ENCODE results near the gene USE1.

DNA sequence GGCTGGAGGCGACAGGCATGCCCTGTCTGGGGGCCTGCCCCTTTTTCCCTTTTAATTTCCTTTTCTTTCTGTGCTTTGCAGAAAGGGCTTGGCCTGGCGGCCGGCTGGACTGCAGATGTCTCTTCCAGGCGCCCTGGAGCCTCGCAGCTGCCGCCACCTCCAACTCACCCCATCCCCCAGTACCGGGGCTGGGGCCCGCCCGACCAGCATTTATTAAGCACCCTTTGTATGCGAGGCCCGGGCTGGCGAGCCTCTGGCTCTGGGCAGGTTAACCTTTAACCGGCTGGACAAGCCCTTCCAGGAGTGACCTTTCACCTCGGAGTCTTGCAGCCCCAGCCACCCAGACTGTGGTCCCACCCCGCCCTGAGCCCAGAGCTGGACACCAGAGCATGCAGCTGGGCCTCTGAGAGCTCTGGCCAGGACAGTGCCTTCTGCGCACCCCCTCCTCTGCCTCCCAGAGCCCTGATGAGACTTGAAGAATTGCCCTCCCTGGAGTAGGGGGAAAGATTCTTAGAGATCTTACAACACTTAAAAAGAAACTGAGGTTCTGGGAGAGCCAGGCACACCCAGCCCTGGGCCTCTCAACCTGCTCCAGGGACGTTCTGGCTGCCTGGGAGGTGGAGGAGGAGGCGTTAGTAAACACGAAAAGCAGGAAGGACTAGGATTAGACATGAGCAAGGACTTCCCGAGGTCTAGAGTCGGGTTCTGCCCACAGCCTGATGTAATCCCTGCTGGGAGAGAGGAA, 31.7 kb downstream of the USE1 start:
- TF ChIP-seq, protein P1, sequence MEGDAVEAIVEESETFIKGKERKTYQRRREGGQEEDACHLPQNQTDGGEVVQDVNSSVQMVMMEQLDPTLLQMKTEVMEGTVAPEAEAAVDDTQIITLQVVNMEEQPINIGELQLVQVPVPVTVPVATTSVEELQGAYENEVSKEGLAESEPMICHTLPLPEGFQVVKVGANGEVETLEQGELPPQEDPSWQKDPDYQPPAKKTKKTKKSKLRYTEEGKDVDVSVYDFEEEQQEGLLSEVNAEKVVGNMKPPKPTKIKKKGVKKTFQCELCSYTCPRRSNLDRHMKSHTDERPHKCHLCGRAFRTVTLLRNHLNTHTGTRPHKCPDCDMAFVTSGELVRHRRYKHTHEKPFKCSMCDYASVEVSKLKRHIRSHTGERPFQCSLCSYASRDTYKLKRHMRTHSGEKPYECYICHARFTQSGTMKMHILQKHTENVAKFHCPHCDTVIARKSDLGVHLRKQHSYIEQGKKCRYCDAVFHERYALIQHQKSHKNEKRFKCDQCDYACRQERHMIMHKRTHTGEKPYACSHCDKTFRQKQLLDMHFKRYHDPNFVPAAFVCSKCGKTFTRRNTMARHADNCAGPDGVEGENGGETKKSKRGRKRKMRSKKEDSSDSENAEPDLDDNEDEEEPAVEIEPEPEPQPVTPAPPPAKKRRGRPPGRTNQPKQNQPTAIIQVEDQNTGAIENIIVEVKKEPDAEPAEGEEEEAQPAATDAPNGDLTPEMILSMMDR (IDR thresholded peaks at IDR 0.05; ENCODE audit: insufficient read depth, low read length), result no peak
- TF ChIP-seq POLR2AphosphoS5 (IDR thresholded peaks at IDR 0.05; ENCODE audit: low read depth) (no peak), SPI1 (IDR thresholded peaks at IDR 0.05; ENCODE audit: borderline replicate concordance, low read depth) (no peak)
- TF ChIP-seq, protein P2, sequence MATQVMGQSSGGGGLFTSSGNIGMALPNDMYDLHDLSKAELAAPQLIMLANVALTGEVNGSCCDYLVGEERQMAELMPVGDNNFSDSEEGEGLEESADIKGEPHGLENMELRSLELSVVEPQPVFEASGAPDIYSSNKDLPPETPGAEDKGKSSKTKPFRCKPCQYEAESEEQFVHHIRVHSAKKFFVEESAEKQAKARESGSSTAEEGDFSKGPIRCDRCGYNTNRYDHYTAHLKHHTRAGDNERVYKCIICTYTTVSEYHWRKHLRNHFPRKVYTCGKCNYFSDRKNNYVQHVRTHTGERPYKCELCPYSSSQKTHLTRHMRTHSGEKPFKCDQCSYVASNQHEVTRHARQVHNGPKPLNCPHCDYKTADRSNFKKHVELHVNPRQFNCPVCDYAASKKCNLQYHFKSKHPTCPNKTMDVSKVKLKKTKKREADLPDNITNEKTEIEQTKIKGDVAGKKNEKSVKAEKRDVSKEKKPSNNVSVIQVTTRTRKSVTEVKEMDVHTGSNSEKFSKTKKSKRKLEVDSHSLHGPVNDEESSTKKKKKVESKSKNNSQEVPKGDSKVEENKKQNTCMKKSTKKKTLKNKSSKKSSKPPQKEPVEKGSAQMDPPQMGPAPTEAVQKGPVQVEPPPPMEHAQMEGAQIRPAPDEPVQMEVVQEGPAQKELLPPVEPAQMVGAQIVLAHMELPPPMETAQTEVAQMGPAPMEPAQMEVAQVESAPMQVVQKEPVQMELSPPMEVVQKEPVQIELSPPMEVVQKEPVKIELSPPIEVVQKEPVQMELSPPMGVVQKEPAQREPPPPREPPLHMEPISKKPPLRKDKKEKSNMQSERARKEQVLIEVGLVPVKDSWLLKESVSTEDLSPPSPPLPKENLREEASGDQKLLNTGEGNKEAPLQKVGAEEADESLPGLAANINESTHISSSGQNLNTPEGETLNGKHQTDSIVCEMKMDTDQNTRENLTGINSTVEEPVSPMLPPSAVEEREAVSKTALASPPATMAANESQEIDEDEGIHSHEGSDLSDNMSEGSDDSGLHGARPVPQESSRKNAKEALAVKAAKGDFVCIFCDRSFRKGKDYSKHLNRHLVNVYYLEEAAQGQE (IDR thresholded peaks at IDR 0.05; ENCODE audit: insufficient replicate concordance, low read depth), result no peak
